Smooth muscle cell (in vitro differentiated cells): ENCODE measurements around the gene ADORA2B. TPM values are rescaled to one million over a fixed set of nuclear protein-coding genes. Genes with fewer than 3 reads are reported as not detected.
A peak's percentile ranks its signal among the peaks of the same experiment; 100 is the strongest.

Source experiments
- DNase-seq: peaks from one replicate; lab custom pipeline; 2025; ENCODE audit not compliant: unreplicated experiment; lab: John Stamatoyannopoulos, UW
- H2AFZ ChIP-seq: fragments of 200-600 bp; sonication (generic); 2 replicates; pipeline ENCODE4 v1.6.0; 2016; ENCODE audit warnings: antibody characterized with exemption, low read depth, mild to moderate bottlenecking
- H3F3A ChIP-seq: fragments of 200-600 bp; sonication (generic); 2 replicates; pipeline ENCODE4 v1.6.0; 2017; ENCODE audit warnings: antibody characterized with exemption, low read depth
- H3K27ac ChIP-seq: fragments of 200-600 bp; sonication (generic); 2 replicates; pipeline ENCODE4 v1.5.1; 2016; ENCODE audit warnings: low read depth, mild to moderate bottlenecking
- H3K27me3 ChIP-seq: fragments of 200-600 bp; sonication (generic); 2 replicates; pipeline ENCODE4 v1.6.1; 2016; ENCODE audit warnings: low read depth, mild to moderate bottlenecking
- H3K36me3 ChIP-seq: fragments of 200-600 bp; sonication (generic); 2 replicates; pipeline ENCODE4 v1.5.1; 2016; ENCODE audit warnings: low read depth
- H3K4me1 ChIP-seq: fragments of 200-600 bp; sonication (generic); 2 replicates; pipeline ENCODE4 v1.5.1; 2016; ENCODE audit warnings: low read depth
- H3K4me2 ChIP-seq: fragments of 200-600 bp; sonication (generic); 2 replicates; pipeline ENCODE4 v1.6.0; 2016; ENCODE audit warnings: mild to moderate bottlenecking
- H3K4me3 ChIP-seq: fragments of 200-600 bp; sonication (generic); 2 replicates; pipeline ENCODE4 v1.5.1; 2016; ENCODE audit warnings: mild to moderate bottlenecking
- H3K79me2 ChIP-seq: fragments of 200-600 bp; sonication (generic); 2 replicates; pipeline ENCODE4 v1.6.0; 2016; ENCODE audit warnings: low read depth, mild to moderate bottlenecking
- H3K9ac ChIP-seq: fragments of 200-600 bp; sonication (generic); 2 replicates; pipeline ENCODE4 v1.6.0; 2016; ENCODE audit warnings: low read depth
- H3K9me3 ChIP-seq: fragments of 200-600 bp; sonication (generic); replicated peaks from 2 replicates; pipeline ENCODE4 v1.5.1; 2016; ENCODE audit warnings: low read depth
- H4K20me1 ChIP-seq: fragments of 200-600 bp; sonication (generic); 2 replicates; pipeline ENCODE4 v1.6.0; 2016; ENCODE audit warnings: low read depth
- CTCF ChIP-seq: fragments of 200-600 bp; sonication (generic); IDR thresholded peaks from 2 replicates; pipeline ENCODE4 v1.5.1; 2017; ENCODE audit warnings: borderline replicate concordance, mild to moderate bottlenecking, antibody characterized with exemption; ENCODE audit not compliant: insufficient read depth, poor library complexity, severe bottlenecking
- WGBS: methylation state at CpG from one replicate; pipeline ENCODE4 v1.1.7; 2016; ENCODE audit warnings: low lambda C conversion rate; 5-methylcytosine and 5-hydroxymethylcytosine counted together
- polyA plus RNA-seq: library from polyadenylated mRNA; unstranded; fragments of >200 nt; fragmentation: Nextera tagmentation; extraction: Ambion mirVana; gene quantifications from 2 replicates; pipeline ENCODE4 v1.2.1, GENCODE V29; 2016
- total RNA-seq: library from RNA; depleted of rRNA; stranded (reverse); fragments of >200 nt; gene quantifications from 2 replicates; pipeline ENCODE4 v1.2.3, GENCODE V29; 2014

Gene ADORA2B
- total and polyA plus RNA-seq, 2 experiments from 2014 or later, result 14.2 to 17.0 TPM

DNA sequence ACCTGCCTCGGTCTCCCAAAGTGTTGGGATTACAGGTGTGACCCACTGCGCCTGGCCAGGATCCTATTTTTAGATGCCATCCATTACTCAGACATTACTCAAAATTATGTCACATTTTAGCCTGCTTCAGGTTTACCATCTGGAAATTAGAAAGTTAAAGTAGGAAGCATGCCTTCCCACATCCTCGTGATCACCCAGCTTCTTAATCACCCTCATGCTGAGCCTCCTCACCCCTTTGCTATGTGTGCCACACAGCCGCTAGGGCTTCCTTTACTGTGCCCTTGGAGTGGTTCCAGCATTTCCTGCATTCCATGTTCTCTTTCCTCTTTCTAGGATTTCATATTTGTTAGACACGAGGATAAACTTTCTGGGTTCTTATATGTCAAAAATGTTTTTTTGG, 9.3 kb downstream of the ADORA2B start:
- WGBS, result 70% methylated on average over 5 of the region's 5 CpGs
- H3K79me2 ChIP-seq, result peaks cover 6% of the 10 kb centered on the region
- no peak overlapping the region for H3K27ac ChIP-seq

GRCh38 chr17:15955793-15956541, 11.0 kb downstream of the ADORA2B start:
- H3K9ac ChIP-seq, result no peak overlapping the region
- no peak overlapping the region for H3K4me3 ChIP-seq
- H3K4me1 ChIP-seq, result no peaks in the 10 kb centered on the region
- no peaks in the 10 kb centered on the region for H3K9me3 ChIP-seq
- no peaks in the 10 kb centered on the region for H3K36me3 ChIP-seq
- H3K27me3 ChIP-seq, result no peaks in the 10 kb centered on the region
- H3K27ac ChIP-seq, result no peak overlapping the region
- H3F3A ChIP-seq, result peaks cover 5% of the 10 kb centered on the region
- H4K20me1 ChIP-seq, result peaks cover 50% of the 10 kb centered on the region
- no peak for TF ChIP-seq CTCF
- H3K4me2 ChIP-seq, result peak overlapping the region; percentile 11
- WGBS, result 65% methylated on average over 14 of the region's 14 CpGs
- DNase-seq, result no peak
- H2AFZ ChIP-seq, result no peak overlapping the region
- H3K79me2 ChIP-seq, result peaks cover 5% of the 10 kb centered on the region

More for the DNA sequence above, 9.3 kb downstream of the ADORA2B start:
- H4K20me1 ChIP-seq, result peaks cover 53% of the 10 kb centered on the region
- H3K4me2 ChIP-seq, result no peak overlapping the region
- H3F3A ChIP-seq, result peaks cover 5% of the 10 kb centered on the region
- H3K9me3 ChIP-seq, result no peaks in the 10 kb centered on the region
- no peaks in the 10 kb centered on the region for H3K4me1 ChIP-seq
- H3K36me3 ChIP-seq, result no peaks in the 10 kb centered on the region
- no peak overlapping the region for H3K4me3 ChIP-seq
- no peak overlapping the region for H3K9ac ChIP-seq
- no peak for DNase-seq
- no peaks in the 10 kb centered on the region for H3K27me3 ChIP-seq
- no peak for TF ChIP-seq CTCF
- no peak overlapping the region for H2AFZ ChIP-seq

DNA sequence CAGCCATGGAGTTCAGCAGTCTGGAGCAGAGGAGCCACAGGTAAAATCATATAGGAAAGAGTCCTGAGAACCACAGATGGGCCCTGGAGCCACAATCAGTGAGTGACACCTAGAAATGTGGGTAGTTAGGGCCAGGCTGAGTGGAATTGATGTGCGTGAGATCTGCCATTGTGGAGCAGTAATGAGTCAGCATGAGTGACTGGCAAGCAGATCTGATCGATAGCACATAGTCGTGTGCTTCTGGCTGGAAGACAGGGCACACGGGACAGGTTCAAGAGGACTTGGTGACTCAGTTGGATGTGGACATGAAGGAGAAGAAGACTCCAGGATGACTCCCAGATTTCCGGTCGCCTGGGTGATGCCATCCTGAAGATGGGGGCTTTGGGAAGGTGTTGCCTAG, 12.3 kb downstream of the ADORA2B start:
- H3K9me3 ChIP-seq, result no peaks in the 10 kb centered on the region
- H3F3A ChIP-seq, result peaks cover 5% of the 10 kb centered on the region
- no peaks in the 10 kb centered on the region for H3K27me3 ChIP-seq
- peaks cover 5% of the 10 kb centered on the region for H3K79me2 ChIP-seq
- no peak overlapping the region for H3K4me2 ChIP-seq
- H3K4me1 ChIP-seq, result no peaks in the 10 kb centered on the region
- peaks cover 49% of the 10 kb centered on the region for H4K20me1 ChIP-seq
- DNase-seq, result no peak
- H2AFZ ChIP-seq, result no peak overlapping the region
- H3K4me3 ChIP-seq, result no peak overlapping the region
- H3K27ac ChIP-seq, result no peak overlapping the region
- WGBS, result 83% methylated on average over 6 of the region's 6 CpGs
- H3K36me3 ChIP-seq, result no peaks in the 10 kb centered on the region
- TF ChIP-seq CTCF, result no peak
- no peak overlapping the region for H3K9ac ChIP-seq
